Fibroblast of skin of back (primary cell): ENCODE results near the gene AIG1.

Source experiments
- DNase-seq: peaks from one replicate; pipeline ENCODE4 v3.0.0-alpha.2; 2013

The AIG1 gene

GRCh38 chr6:143376861-143377260 lies 316.2 kb downstream of the AIG1 start:
- DNase-seq: no peak

- DNase-seq: no peak
Measured at GRCh38 chr6:143385636-143386035, 324.9 kb downstream of the AIG1 start.

GRCh38 chr6:143390278-143390677 lies 329.6 kb downstream of the AIG1 start:
- DNase-seq: no peak
